IgD-negative memory B cell (primary cell): ENCODE results near the gene TAC3. TPM values are rescaled to one million over a fixed set of nuclear protein-coding genes. Genes with fewer than 3 reads are reported as not detected.
"Not testable (repeated sequence)": the region's sequence is repeated elsewhere in the genome, so short reads cannot be mapped to it uniquely, and the experiment has no call there.

Experiments
- H3K27ac Mint-ChIP-seq, 3 donors: one replicate each; pipeline ENCODE4 v1.8.0; 2020 to 2022; ENCODE audit warnings: mild to moderate bottlenecking in 3 of 3, mixed read lengths in 3 of 3, moderate library complexity in 1 of 3
- H3K27me3 Mint-ChIP-seq: one replicate; pipeline ENCODE4 v1.8.0; 2021; ENCODE audit warnings: mixed read lengths
- H3K36me3 Mint-ChIP-seq: one replicate; pipeline ENCODE4 v1.8.0; 2020; ENCODE audit warnings: mild to moderate bottlenecking, mixed read lengths
- H3K4me1 Mint-ChIP-seq, 3 donors: one replicate each; pipeline ENCODE4 v1.8.0; 2020 to 2022; ENCODE audit warnings: mixed read lengths in 3 of 3, mild to moderate bottlenecking in 1 of 3
- H3K4me3 Mint-ChIP-seq, 4 donors: one replicate each; pipeline ENCODE4 v1.8.0; 2020 to 2022; ENCODE audit warnings: mild to moderate bottlenecking in 4 of 4, mixed read lengths in 4 of 4, moderate library complexity in 3 of 4
- H3K9me3 Mint-ChIP-seq, 3 donors: one replicate each; pipeline ENCODE4 v1.8.0; 2020 to 2021; ENCODE audit warnings: mixed read lengths in 3 of 3, mild to moderate bottlenecking in 1 of 3
- polyA plus RNA-seq: library from polyadenylated mRNA; unstranded; fragments of 300-500 nt; fragmentation: Illumina TruSeq; gene quantifications from one replicate; pipeline ENCODE4 v1.2.3, GENCODE V29; 2021

TAC3 gene
- polyA plus RNA-seq: not detected

DNA sequence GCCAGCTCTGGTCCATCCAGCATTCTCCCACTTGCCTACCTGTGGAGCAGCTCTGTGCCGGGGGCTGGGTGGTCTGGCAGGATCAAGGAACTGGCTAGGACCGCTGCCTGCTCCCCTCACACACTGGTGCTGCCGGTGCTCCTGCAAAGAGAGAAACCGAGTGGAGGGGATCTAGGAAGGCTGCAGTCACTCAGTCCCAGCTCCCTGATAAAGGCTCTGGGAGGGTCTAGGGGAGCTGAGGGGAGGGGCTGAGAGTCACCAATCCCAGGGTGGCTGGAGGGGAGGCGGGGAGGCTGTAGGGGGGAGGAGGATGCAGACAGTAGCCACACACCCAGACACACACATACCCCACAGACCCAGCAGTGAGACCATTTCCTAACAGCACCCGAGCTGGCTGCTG lies at the start of gene TAC3:
TAC3 (minus strand) TSS at position 182 of the 400 bp plus-strand sequence. CDS start 732 bp downstream, outside the sequence.
- Mint-ChIP-seq H3K27me3 (peaks cover 3% of the 10 kb centered on the region), H3K4me3 (no peak within 1 kb of the TSS), H3K27ac (no peak within 1 kb of the TSS), H3K36me3 (no peaks in the 10 kb centered on the region), H3K9me3 (no peaks in the 10 kb centered on the region), H3K4me1 (peaks cover 11 to 16% (median 14%) of the 10 kb centered on the region in 3 donors)

- Mint-ChIP-seq H3K9me3 (no peaks in the 10 kb centered on the region), H3K4me3 (peak overlapping the region; percentile 33 to 88 (median 77)), H3K4me1 (peaks cover 20 to 26% (median 23%) of the 10 kb centered on the region in 3 donors), H3K36me3 (peaks cover 9% of the 10 kb centered on the region), H3K27ac (peak overlapping the region; percentile 55 to 96 (median 89)), H3K27me3 (no peaks in the 10 kb centered on the region)
Observed at GRCh38 chr12:57063991-57064685, 47.8 kb upstream of the TAC3 start.

DNA sequence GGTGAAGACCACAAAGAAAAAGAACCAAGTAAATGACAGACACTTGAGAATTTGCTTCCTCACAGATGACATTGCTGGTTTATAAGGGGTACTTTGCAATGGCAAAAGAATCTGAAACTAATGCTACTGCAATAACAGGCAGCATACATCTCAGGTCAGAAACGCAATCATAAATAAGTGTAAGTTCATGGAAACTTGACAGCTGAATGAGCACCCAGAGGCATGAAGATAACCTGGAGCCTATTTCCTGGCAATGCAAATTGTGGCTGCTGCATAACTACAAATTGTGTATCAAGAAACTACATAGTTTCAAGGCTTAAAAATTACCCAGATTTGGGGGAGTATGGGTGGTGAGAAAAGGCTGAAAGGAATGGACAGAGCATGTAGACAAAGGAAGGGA lies 42.1 kb upstream of the TAC3 start:
- Mint-ChIP-seq H3K4me3 (peak overlapping the region; percentile 9 to 87 (median 56)), H3K27ac (peak overlapping the region; percentile 11 to 30 (median 26)), H3K36me3 (peaks cover 5% of the 10 kb centered on the region), H3K9me3 (no peaks in the 10 kb centered on the region), H3K27me3 (no peaks in the 10 kb centered on the region), H3K4me1 (peaks cover 26 to 35% (median 29%) of the 10 kb centered on the region in 3 donors)

- H3K27me3 Mint-ChIP-seq: no peaks in the 10 kb centered on the region
- no peaks in the 10 kb centered on the region for H3K9me3 Mint-ChIP-seq
- peaks cover 5% of the 10 kb centered on the region for H3K36me3 Mint-ChIP-seq
- peaks cover 24 to 29% (median 26%) of the 10 kb centered on the region in 3 donors for H3K4me1 Mint-ChIP-seq
- peak overlapping the region in 2 of 4 donors; percentile 10 to 50 for H3K4me3 Mint-ChIP-seq
- H3K27ac Mint-ChIP-seq: peak overlapping the region in 1 of 3 donors; percentile 76
Observed at GRCh38 chr12:57057067-57057751, 40.9 kb upstream of the TAC3 start.

DNA sequence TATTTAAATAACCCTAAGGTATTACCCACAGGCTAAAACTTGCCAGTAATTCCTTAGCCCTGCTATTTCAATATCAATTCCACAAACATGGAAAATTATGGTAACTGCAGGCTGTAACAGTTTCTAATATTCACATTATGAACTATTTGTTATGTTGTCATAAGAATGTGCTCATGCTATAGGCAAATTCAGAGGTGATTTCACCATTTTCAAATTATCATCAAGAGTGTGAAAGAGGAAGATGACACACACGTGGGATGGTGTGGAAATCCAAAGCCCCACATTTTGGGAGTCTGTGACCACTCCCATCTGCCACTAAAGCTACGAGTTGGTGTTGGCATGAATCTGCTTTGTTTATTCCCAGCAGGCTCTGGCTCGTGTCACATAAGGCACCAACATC lies 39.5 kb upstream of the TAC3 start:
- Mint-ChIP-seq H3K27me3 (no peaks in the 10 kb centered on the region), H3K4me3 (no peak overlapping the region), H3K4me1 (peaks cover 22 to 28% (median 24%) of the 10 kb centered on the region in 3 donors), H3K27ac (no peak overlapping the region), H3K36me3 (peaks cover 3% of the 10 kb centered on the region), H3K9me3 (no peaks in the 10 kb centered on the region)

DNA sequence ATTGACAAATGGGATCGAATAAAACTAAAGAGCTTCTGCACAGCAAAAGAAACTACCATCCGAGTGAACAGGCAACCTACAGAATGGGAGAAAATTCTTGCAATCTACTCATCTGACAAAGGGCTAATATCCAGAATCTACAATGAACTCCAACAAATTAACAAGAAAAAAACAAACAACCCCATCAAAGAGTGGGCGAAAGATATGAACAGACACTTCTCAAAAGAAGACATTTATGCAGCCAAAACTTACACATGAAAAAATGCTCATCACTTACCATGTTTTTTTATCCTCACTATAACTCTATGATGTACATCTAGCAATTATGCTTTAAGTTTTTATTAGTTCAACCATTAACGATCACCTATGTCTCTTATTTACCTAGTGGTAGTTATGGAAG lies 37.6 kb upstream of the TAC3 start:
- H3K36me3 Mint-ChIP-seq, H3K9me3 Mint-ChIP-seq, H3K27me3 Mint-ChIP-seq, H3K4me3 Mint-ChIP-seq: not testable (repeated sequence)
- H3K4me1 Mint-ChIP-seq: peaks cover 20 to 26% (median 22%) of the 10 kb centered on the region in 3 donors
- peak overlapping the region in 1 of 3 donors; percentile 71 for H3K27ac Mint-ChIP-seq

DNA sequence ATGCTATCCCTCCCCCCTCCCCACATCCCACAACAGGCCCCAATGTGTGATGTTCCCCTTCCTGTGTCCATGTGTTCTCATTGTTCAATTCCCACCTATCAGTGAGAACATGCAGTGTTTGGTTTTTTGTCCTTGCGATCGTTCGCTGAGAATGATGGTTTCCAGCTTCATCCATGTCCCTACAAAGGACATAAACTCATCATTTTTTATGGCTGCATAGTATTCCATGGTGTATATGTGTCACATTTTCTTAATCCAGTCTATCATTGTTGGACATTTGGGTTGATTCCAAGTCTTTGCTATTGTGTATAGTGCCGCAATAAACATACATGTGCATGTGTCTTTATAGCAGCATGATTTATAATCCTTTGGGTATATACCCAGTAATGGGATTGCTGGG lies 36.8 kb upstream of the TAC3 start:
- H3K9me3 Mint-ChIP-seq, H3K4me3 Mint-ChIP-seq, H3K36me3 Mint-ChIP-seq, H3K27ac Mint-ChIP-seq, H3K27me3 Mint-ChIP-seq: not testable (repeated sequence)
- peaks cover 13 to 20% (median 15%) of the 10 kb centered on the region in 3 donors for H3K4me1 Mint-ChIP-seq

GRCh38 chr12:57051011-57051410 lies 34.7 kb upstream of the TAC3 start:
- Mint-ChIP-seq H3K9me3 (no peaks in the 10 kb centered on the region), H3K4me1 (peaks cover 19 to 24% (median 20%) of the 10 kb centered on the region in 3 donors), H3K4me3 (no peak overlapping the region), H3K27ac (no peak overlapping the region), H3K27me3 (peaks cover 4% of the 10 kb centered on the region), H3K36me3 (peaks cover 1% of the 10 kb centered on the region)

GRCh38 chr12:57049890-57050289 lies 33.6 kb upstream of the TAC3 start, which contains the start of gene MYO1A:
Gene MYO1A (minus strand): TSS chr12:57050129. CDS start chr12:57048323, 1,806 bp downstream.
- Mint-ChIP-seq H3K27ac (peak within 1 kb of the TSS in 1 of 3 donors; percentile 72), H3K4me1 (peaks cover 16 to 22% (median 20%) of the 10 kb centered on the region in 3 donors), H3K36me3 (peaks cover 1% of the 10 kb centered on the region), H3K4me3 (no peak within 1 kb of the TSS), H3K9me3 (no peaks in the 10 kb centered on the region), H3K27me3 (peaks cover 4% of the 10 kb centered on the region)

GRCh38 chr12:57049119-57049446 lies 32.8 kb upstream of the TAC3 start:
- H3K27ac Mint-ChIP-seq: no peak overlapping the region
- no peaks in the 10 kb centered on the region for H3K9me3 Mint-ChIP-seq
- no peak overlapping the region for H3K4me3 Mint-ChIP-seq
- peaks cover 16 to 22% (median 20%) of the 10 kb centered on the region in 3 donors for H3K4me1 Mint-ChIP-seq
- peaks cover 4% of the 10 kb centered on the region for H3K27me3 Mint-ChIP-seq
- H3K36me3 Mint-ChIP-seq: peaks cover 1% of the 10 kb centered on the region

DNA sequence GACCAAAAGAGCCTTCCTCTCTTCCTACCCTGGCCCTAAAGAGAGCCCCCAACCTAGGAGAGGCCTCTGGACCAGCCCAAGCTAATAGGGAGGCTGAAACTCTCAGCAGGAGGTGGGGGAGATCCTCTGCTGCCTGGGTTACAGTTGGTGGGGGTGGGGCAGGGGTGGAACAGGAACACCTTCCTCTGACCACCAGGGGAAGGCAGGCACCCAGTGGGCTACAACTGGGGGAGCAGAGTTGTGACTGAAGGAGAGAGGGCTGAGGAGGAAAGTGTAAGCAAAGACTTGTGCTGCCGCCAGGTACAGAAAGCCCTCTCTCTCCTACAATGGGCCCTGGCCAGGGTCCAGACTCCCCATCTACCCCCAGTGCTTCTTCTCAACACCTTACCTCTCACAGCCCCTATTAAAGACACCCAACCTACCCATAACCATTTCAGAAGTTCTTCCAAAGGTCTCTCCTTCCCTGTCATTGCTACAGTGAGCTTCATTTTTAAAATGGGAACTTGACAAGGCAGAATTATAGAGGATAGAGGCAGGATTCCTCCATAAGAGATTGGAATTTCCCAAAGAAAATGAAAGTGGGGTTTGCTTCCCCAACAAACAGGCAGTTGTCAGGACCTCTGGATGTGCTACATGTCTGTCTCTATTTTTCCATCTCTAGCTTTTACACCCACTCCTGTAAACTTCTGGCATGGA lies 32.2 kb upstream of the TAC3 start:
- Mint-ChIP-seq H3K36me3 (no peaks in the 10 kb centered on the region), H3K9me3 (no peaks in the 10 kb centered on the region), H3K27me3 (peaks cover 4% of the 10 kb centered on the region), H3K27ac (no peak overlapping the region), H3K4me1 (peaks cover 16 to 22% (median 20%) of the 10 kb centered on the region in 3 donors), H3K4me3 (no peak overlapping the region)

GRCh38 chr12:57047981-57048380 lies 31.7 kb upstream of the TAC3 start:
- Mint-ChIP-seq H3K4me1 (peaks cover 16 to 22% (median 20%) of the 10 kb centered on the region in 3 donors), H3K9me3 (no peaks in the 10 kb centered on the region), H3K27ac (peak overlapping the region in 1 of 3 donors; percentile 32), H3K36me3 (no peaks in the 10 kb centered on the region), H3K27me3 (peaks cover 4% of the 10 kb centered on the region), H3K4me3 (no peak overlapping the region)

- H3K36me3 Mint-ChIP-seq: no peaks in the 10 kb centered on the region
- no peaks in the 10 kb centered on the region for H3K9me3 Mint-ChIP-seq
- H3K4me1 Mint-ChIP-seq: peaks cover 16 to 22% (median 20%) of the 10 kb centered on the region in 3 donors
- H3K4me3 Mint-ChIP-seq: peak overlapping the region in 3 of 4 donors; percentile 35 to 85 (median 85)
- peaks cover 4% of the 10 kb centered on the region for H3K27me3 Mint-ChIP-seq
- peak overlapping the region in 2 of 3 donors; percentile 32 to 55 for H3K27ac Mint-ChIP-seq
Observed at GRCh38 chr12:57046947-57047890, 30.9 kb upstream of the TAC3 start.

DNA sequence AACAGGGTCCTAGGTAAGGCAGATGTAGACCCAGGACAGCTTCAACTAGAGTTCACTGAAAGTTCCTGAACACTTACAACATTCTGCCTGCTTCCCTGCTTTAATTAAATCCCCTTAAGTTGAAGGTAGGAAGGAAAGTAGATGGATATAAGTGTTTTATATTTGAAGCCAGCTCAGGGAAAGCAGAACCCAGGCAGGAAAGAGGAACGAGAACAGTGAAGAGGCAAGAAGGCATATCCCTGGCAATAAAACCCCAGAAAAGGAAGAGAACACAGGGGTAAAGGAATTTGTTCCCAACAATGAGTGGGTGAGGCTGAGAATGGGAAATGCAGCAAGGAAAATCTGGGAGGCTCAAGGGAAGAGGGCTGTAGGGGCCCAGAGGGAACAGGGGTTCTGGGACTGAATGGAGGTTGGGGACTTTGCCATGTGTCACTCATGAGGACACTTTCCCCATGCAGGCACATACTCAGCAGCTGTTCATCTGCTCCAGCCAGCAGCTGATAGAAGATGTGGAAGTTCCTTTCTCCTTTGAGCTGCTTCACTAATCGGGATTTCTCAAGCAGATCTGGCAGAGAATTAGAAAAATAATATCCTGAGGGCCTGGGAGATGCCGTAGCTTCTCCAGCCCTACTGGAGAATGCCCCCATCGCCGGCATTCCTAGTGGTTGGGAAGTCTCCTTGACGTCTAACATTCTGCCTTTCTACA lies 29.9 kb upstream of the TAC3 start:
- no peak overlapping the region for H3K27ac Mint-ChIP-seq
- H3K27me3 Mint-ChIP-seq: peaks cover 4% of the 10 kb centered on the region
- H3K4me1 Mint-ChIP-seq: peaks cover 16 to 22% (median 20%) of the 10 kb centered on the region in 3 donors
- no peaks in the 10 kb centered on the region for H3K36me3 Mint-ChIP-seq
- H3K4me3 Mint-ChIP-seq: peak overlapping the region in 2 of 4 donors; percentile 48 to 85
- no peaks in the 10 kb centered on the region for H3K9me3 Mint-ChIP-seq
